GM18868 (cell line): ENCODE results near the gene CRNN.

Experiments used
- ATAC-seq: cut with Tn5 transposase; IDR thresholded peaks from one replicate; pipeline ENCODE4 v1.9.1; 2021; ENCODE audit warnings: mild to moderate bottlenecking, moderate library complexity; ENCODE audit not compliant: unreplicated experiment

CRNN gene

GRCh38 chr1:152413909-152414308 is at the start of gene CRNN:
Gene CRNN, minus strand, starts transcription at chr1:152414263. Its CDS starts 2,030 bp downstream, at chr1:152412233.
- ATAC-seq = no peak

GRCh38 chr1:152462636-152463035 is 48.6 kb upstream of the CRNN start:
- no peak for ATAC-seq

- no peak for ATAC-seq
These were observed 47.5 kb upstream of the CRNN start for GRCh38 chr1:152461544-152461943.

- no peak for ATAC-seq
These were observed 46.5 kb upstream of the CRNN start for GRCh38 chr1:152460529-152460899.

- ATAC-seq = peak; percentile 93
These were observed 45.8 kb upstream of the CRNN start for GRCh38 chr1:152459596-152460528.

GRCh38 chr1:152458384-152459185 is 44.5 kb upstream of the CRNN start:
- ATAC-seq = no peak

- ATAC-seq = no peak
These were observed 43.5 kb upstream of the CRNN start for GRCh38 chr1:152457561-152457960.

GRCh38 chr1:152457071-152457470 is 43.0 kb upstream of the CRNN start:
- no peak for ATAC-seq

- ATAC-seq = no peak
These were observed 37.2 kb upstream of the CRNN start for GRCh38 chr1:152451254-152451653.

GRCh38 chr1:152449661-152450060 is 35.6 kb upstream of the CRNN start:
- no peak for ATAC-seq

- ATAC-seq = no peak
These were observed 34.4 kb upstream of the CRNN start for GRCh38 chr1:152448496-152448895.

- ATAC-seq = no peak
These were observed 34.0 kb upstream of the CRNN start for GRCh38 chr1:152448095-152448494.

GRCh38 chr1:152447484-152447883 is 33.4 kb upstream of the CRNN start:
- no peak for ATAC-seq

GRCh38 chr1:152444045-152444444 is 30.0 kb upstream of the CRNN start:
- ATAC-seq = no peak

- no peak for ATAC-seq
These were observed 28.7 kb upstream of the CRNN start for GRCh38 chr1:152442765-152443164.

- ATAC-seq = no peak
These were observed 28.2 kb upstream of the CRNN start for GRCh38 chr1:152442301-152442700.

- ATAC-seq = no peak
These were observed 27.7 kb upstream of the CRNN start for GRCh38 chr1:152441756-152442155.

- peak; percentile 98 for ATAC-seq
These were observed 26.8 kb upstream of the CRNN start for GRCh38 chr1:152440635-152441471.

- ATAC-seq = no peak
These were observed 22.8 kb upstream of the CRNN start for GRCh38 chr1:152436593-152437496.

GRCh38 chr1:152427458-152427857 is 13.4 kb upstream of the CRNN start:
- no peak for ATAC-seq
